ENCODE measurements around the gene CDH23. TPM values are rescaled to one million over a fixed set of nuclear protein-coding genes. Genes with fewer than 3 reads are reported as not detected.

CDH23 gene
- total and polyA plus RNA-seq, 2 of the 8 experiments (the other 6 are each of a cell fraction or from before 2014, with no cell fraction given): 1.9 to 4.9 TPM

DNA sequence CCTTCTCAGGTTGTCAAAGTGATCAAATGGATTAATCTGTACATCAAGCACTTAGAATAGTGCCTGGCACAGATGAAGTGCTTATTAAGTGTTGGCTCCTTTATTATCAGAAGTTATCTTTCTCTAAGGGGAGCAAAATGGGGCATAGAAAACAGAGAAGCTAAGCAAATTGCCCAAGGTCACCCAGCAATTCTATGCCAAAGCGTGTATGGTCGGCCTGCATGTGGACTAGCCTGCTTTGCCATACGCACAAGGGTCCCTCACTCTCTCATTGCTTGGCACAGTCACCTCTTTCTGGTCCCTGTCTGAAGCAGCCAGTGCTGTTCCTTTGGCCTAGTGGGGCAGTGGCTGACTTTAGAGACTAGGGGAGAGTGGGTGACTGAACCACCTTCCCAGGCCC, 45.3 kb downstream of the CDH23 start:
- H2BK5ac ChIP-seq (ENCODE audit: low read depth, low read length): no peak overlapping the region
- WGBS, 2 experiments (ENCODE audit: extremely low coverage in 1 of 2, insufficient coverage in 1 of 2, insufficient read length in 1 of 2, insufficient replicate concordance in 2 of 2, low coverage in 1 of 2, low lambda C conversion rate in 2 of 2, missing lambda C conversion rate in 1 of 2): 95% methylated on average over 3 of the region's 3 CpGs; no CpG with 5 or more reads in 1 of the 2 experiments
- no peak overlapping the region for H3K4me3 ChIP-seq (ENCODE audit: extremely low read depth in 1 of 4, insufficient read depth in 2 of 4, low read depth in 3 of 4, low read length in 4 of 4)
- H2BK120ac ChIP-seq (replicated peaks; ENCODE audit: low read depth, low read length): no peak overlapping the region
- no peak overlapping the region for H3K14ac ChIP-seq (ENCODE audit: insufficient read length)
- no peak overlapping the region for H3K18ac ChIP-seq (ENCODE audit: extremely low read depth, low read length)
- no peak overlapping the region for H3K23ac ChIP-seq (ENCODE audit: insufficient read length)
- H3K9me3 ChIP-seq (ENCODE audit: insufficient read depth in 2 of 2, low read depth in 1 of 2, low read length in 1 of 2): no peaks in the 10 kb centered on the region
- H2AFZ ChIP-seq (ENCODE audit: low read length): no peak overlapping the region
- CTCF ChIA-PET (ENCODE audit: partially characterized antibody): interaction anchor here (0.6 to 4.9 kb wide), 7 partner anchors 8 to 417 kb away, joined by 3 to 37 read pairs (median 4); no protein-coding TSS in a partner anchor
- no peak overlapping the region for H3K4me2 ChIP-seq (ENCODE audit: insufficient read depth in 1 of 2, low read depth in 2 of 2, low read length in 2 of 2)
- peaks cover 0 to 5% (median 2%) of the 10 kb centered on the region in 4 experiments; a peak in 5 of 7 replicates for H3K4me1 ChIP-seq (replicated peaks in 1 of 4; ENCODE audit: control insufficient read depth in 3 of 4, insufficient read depth in 4 of 4, low read length in 3 of 4)
- H3K79me2 ChIP-seq (ENCODE audit: control insufficient read depth in 1 of 2, insufficient read depth in 2 of 2, low read length in 2 of 2): no peaks in the 10 kb centered on the region
- H2BK20ac ChIP-seq (ENCODE audit: low read length): no peak overlapping the region
- H3K9ac ChIP-seq (replicated peaks in 1 of 4; ENCODE audit: extremely low read depth in 1 of 4, low read depth in 3 of 4, low read length in 3 of 4): no peak overlapping the region
- DNase-seq (ENCODE audit: low read depth in 1 of 2, low spot score in 2 of 2) (no peak), FAIRE-seq (no peak)
- no peak overlapping the region for H4K5ac ChIP-seq (ENCODE audit: insufficient read length, low read depth, low read length)
- H4K20me1 ChIP-seq (replicated peaks in 1 of 2; ENCODE audit: control insufficient read depth in 1 of 2, insufficient read depth in 2 of 2, low read length in 2 of 2): no peaks in the 10 kb centered on the region
- no peak overlapping the region for H3K56ac ChIP-seq (replicated peaks; ENCODE audit: insufficient read length, low read depth, low read length)
- no peak overlapping the region for H3K4ac ChIP-seq (replicated peaks; ENCODE audit: insufficient read length, low read depth, low read length)
- H4K8ac ChIP-seq (ENCODE audit: extremely low read depth, insufficient read depth, low read length): no peak overlapping the region
- 0 out of 2 replicates have a peak overlapping the region, but pooled peaks have one; percentile 8 for H2BK15ac ChIP-seq (ENCODE audit: low read length)
- H3K79me1 ChIP-seq (ENCODE audit: low read depth, low read length): no peaks in the 10 kb centered on the region
- POLR2A ChIA-PET (ENCODE audit: partially characterized antibody): no interaction called here
- no peaks in the 10 kb centered on the region for H3K36me3 ChIP-seq (ENCODE audit: control insufficient read depth in 2 of 4, insufficient read depth in 4 of 4, low read length in 3 of 4)
- H2AK5ac ChIP-seq (ENCODE audit: low read depth, low read length): no peak overlapping the region
- H2BK12ac ChIP-seq (ENCODE audit: low read depth, low read length): no peak overlapping the region
- H3K27ac ChIP-seq (ENCODE audit: low read depth, low read length): no peak overlapping the region
- no peak overlapping the region for H4K91ac ChIP-seq (replicated peaks; ENCODE audit: insufficient read length, low read length)
- no peaks in the 10 kb centered on the region for H3K23me2 ChIP-seq (ENCODE audit: low read depth, low read length)
- H3K27me3 ChIP-seq (replicated peaks in 1 of 4; ENCODE audit: control insufficient read depth in 3 of 4, extremely low read depth in 1 of 4, insufficient read depth in 3 of 4, low read length in 3 of 4): no peaks in the 10 kb centered on the region
- no peak for TF ChIP-seq NANOG (IDR thresholded peaks at IDR 0.05; ENCODE audit: insufficient read depth, low read depth, low read length, poor library complexity, severe bottlenecking)
